B cell (primary cell): ENCODE measurements around the gene ICA1L.

ENCODE experiments used
- EZH2 ChIP-seq: IDR thresholded peaks from 2 replicates; pipeline ENCODE4 v1.6.1; 2012; ENCODE audit warnings: borderline replicate concordance, low read depth, mild to moderate bottlenecking, moderate library complexity, low read length; ENCODE audit not compliant: insufficient read depth, poor library complexity, severe bottlenecking
- TF ChIP-seq, protein P1 (sequence below): fragments of 200-600 bp; IDR thresholded peaks from one replicate; pipeline ENCODE4 v1.8.0; 2022; ENCODE audit warnings: antibody characterized with exemption, mild to moderate bottlenecking

- TF ChIP-seq, protein P1, sequence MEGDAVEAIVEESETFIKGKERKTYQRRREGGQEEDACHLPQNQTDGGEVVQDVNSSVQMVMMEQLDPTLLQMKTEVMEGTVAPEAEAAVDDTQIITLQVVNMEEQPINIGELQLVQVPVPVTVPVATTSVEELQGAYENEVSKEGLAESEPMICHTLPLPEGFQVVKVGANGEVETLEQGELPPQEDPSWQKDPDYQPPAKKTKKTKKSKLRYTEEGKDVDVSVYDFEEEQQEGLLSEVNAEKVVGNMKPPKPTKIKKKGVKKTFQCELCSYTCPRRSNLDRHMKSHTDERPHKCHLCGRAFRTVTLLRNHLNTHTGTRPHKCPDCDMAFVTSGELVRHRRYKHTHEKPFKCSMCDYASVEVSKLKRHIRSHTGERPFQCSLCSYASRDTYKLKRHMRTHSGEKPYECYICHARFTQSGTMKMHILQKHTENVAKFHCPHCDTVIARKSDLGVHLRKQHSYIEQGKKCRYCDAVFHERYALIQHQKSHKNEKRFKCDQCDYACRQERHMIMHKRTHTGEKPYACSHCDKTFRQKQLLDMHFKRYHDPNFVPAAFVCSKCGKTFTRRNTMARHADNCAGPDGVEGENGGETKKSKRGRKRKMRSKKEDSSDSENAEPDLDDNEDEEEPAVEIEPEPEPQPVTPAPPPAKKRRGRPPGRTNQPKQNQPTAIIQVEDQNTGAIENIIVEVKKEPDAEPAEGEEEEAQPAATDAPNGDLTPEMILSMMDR, result no peak
- TF ChIP-seq EZH2, result no peak
Observed at GRCh38 chr2:202750763-202751427, 120.7 kb downstream of the ICA1L start.
